Panc1 (cell line): ENCODE results near the gene PGC. TPM values are rescaled to one million over a fixed set of nuclear protein-coding genes. Genes with fewer than 3 reads are reported as not detected.

ENCODE experiments used
- ATAC-seq: fragments of 200-7000 bp; cut with Tn5 transposase; 2 replicates; pipeline ENCODE4 v1.9.1; 2020; ENCODE audit warnings: mild to moderate bottlenecking, moderate library complexity
- BruUV-seq: library from RNA; stranded (reverse); fragments of 400-500 nt; replicated peaks from 2 replicates; lab custom pipeline; 2021; lab: Mats Ljungman, UMichigan
- CTCF ChIA-PET: fragments of 300-600 bp; sonication (Branson Sonifier 250); formaldehyde crosslinking; loops from one replicate; lab custom pipeline; 2022; ENCODE audit warnings: antibody characterized with exemption; lab: Charles Lee
- POLR2A ChIA-PET: fragments of 300-600 bp; sonication (Branson Sonifier 250); formaldehyde crosslinking; loops from one replicate; lab custom pipeline; 2022; ENCODE audit warnings: antibody characterized with exemption; lab: Charles Lee
- DNase-seq: peaks from one replicate; pipeline ENCODE4 v3.0.0-alpha.2; 2010; ENCODE audit warnings: low read depth, low spot score
- H3K27ac ChIP-seq: 2 replicates; pipeline ENCODE4 v1.5.1; 2011; ENCODE audit warnings: mild to moderate bottlenecking, low read length, inconsistent platforms
- H3K27me3 ChIP-seq: fragments of 200-500 bp; sonication (Bioruptor generic); 2 replicates; pipeline ENCODE4 v1.6.0; 2014; ENCODE audit warnings: low read length, inconsistent platforms; ENCODE audit not compliant: control insufficient read depth, insufficient read depth
- H3K36me3 ChIP-seq: fragments of 200-500 bp; sonication (Bioruptor generic); 2 replicates; pipeline ENCODE4 v1.5.1; 2014; ENCODE audit warnings: inconsistent platforms, mild to moderate bottlenecking, low read length, moderate library complexity; ENCODE audit not compliant: control insufficient read depth, insufficient read depth
- H3K4me1 ChIP-seq: 2 replicates; pipeline ENCODE4 v1.5.1; 2011; ENCODE audit warnings: inconsistent platforms, mild to moderate bottlenecking, low read length, moderate library complexity; ENCODE audit not compliant: control insufficient read depth, insufficient read depth
- H3K4me3 ChIP-seq, 2 experiments: 2 replicates each; pipeline ENCODE4 v1.5.1; 2011 to 2012; ENCODE audit warnings: low read depth in 2 of 2, low read length in 2 of 2, mild to moderate bottlenecking in 2 of 2, inconsistent platforms in 1 of 2, moderate library complexity in 1 of 2
- H3K9me3 ChIP-seq: fragments of 200-500 bp; sonication (Bioruptor generic); 2 replicates; pipeline ENCODE4 v1.5.1; 2014; ENCODE audit warnings: low read depth, mild to moderate bottlenecking, inconsistent platforms, low read length, moderate library complexity; ENCODE audit not compliant: control insufficient read depth, insufficient read depth
- POLR2AphosphoS5 ChIP-seq: IDR thresholded peaks from 2 replicates; pipeline ENCODE4 v1.6.1; 2012; ENCODE audit warnings: mild to moderate bottlenecking, low read depth, low read length, moderate library complexity
- SIN3A ChIP-seq: IDR thresholded peaks from 2 replicates; pipeline ENCODE4 v1.6.1; 2012; ENCODE audit warnings: low read depth, mild to moderate bottlenecking, low read length, moderate library complexity, borderline replicate concordance; ENCODE audit not compliant: insufficient read depth
- TCF7L2 ChIP-seq: IDR thresholded peaks from 2 replicates; pipeline ENCODE4 v1.6.1; 2011; ENCODE audit warnings: mild to moderate bottlenecking, low read depth, low read length, inconsistent platforms
- in situ Hi-C: cut with HindIII; loops from 2 replicates; pipeline ENCODE4 v1.10.0; 2016; ENCODE audit warnings: low sequenced_read_pairs, low pct_unique_long_range_greater_than_20kb
- intact Hi-C: fragments of 100-400 bp; cut with micrococcal nuclease; formaldehyde crosslinking; loops from one replicate; pipeline ENCODE4 v1.10.0; 2022; ENCODE audit not compliant: unreplicated experiment
- total RNA-seq: library from RNA; stranded (reverse); gene quantifications from one replicate; pipeline ENCODE4 v1.2.1, GENCODE V29; 2021; ENCODE audit not compliant: unreplicated experiment
- TF ChIP-seq, protein P1 (sequence below): fragments of 450-650 bp; IDR thresholded peaks from 2 replicates; pipeline ENCODE4 v1.5.1; 2017; ENCODE audit warnings: mild to moderate bottlenecking
- TF ChIP-seq, protein P2 (sequence below), 2 experiments: IDR thresholded peaks; 2 replicates each; pipeline ENCODE4 v1.6.1; 2011 to 2012; ENCODE audit warnings: low read depth in 2 of 2, control low read depth in 1 of 2, low read length in 1 of 2, mild to moderate bottlenecking in 1 of 2, moderate library complexity in 1 of 2; ENCODE audit not compliant: insufficient read depth in 1 of 2

Gene PGC
- total RNA-seq, 1 experiment from 2014 or later, result 0.18 TPM

DNA sequence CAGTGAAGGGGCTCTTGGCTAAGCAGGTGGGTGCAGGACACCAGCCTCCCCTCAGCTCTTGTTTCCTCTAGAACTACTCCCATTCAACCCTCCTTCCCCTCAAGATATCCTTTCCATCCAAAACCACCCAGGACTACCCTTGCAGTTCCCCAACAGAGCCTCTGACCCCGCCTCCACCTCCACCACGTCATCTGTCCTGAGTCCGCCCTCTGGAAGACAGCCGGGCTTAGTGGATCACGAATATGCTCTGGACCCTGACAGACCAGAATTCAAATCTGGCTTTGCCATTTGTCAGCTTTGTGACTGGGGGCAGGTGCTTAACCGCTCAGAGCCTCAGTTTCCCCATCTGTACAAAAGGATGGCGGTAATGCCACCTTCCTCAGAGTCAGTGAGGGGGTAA is 43.2 kb downstream of the PGC start:
- no peaks in the 10 kb centered on the region for H3K9me3 ChIP-seq
- no peaks in the 10 kb centered on the region for H3K27me3 ChIP-seq
- H3K36me3 ChIP-seq, result no peaks in the 10 kb centered on the region
- H3K4me1 ChIP-seq, result peaks cover 3% of the 10 kb centered on the region
- ChIA-PET CTCF (no interaction called here), POLR2A (interaction anchor here (0.6 kb wide), 1 partner anchor 282 kb away, joined by 3 read pairs; no protein-coding TSS in a partner anchor)
- no peak overlapping the region for H3K4me3 ChIP-seq
- no peak for DNase-seq
- intact Hi-C loops (no loop called here), in situ Hi-C loops (no loop called here)
- TF ChIP-seq, protein P1, sequence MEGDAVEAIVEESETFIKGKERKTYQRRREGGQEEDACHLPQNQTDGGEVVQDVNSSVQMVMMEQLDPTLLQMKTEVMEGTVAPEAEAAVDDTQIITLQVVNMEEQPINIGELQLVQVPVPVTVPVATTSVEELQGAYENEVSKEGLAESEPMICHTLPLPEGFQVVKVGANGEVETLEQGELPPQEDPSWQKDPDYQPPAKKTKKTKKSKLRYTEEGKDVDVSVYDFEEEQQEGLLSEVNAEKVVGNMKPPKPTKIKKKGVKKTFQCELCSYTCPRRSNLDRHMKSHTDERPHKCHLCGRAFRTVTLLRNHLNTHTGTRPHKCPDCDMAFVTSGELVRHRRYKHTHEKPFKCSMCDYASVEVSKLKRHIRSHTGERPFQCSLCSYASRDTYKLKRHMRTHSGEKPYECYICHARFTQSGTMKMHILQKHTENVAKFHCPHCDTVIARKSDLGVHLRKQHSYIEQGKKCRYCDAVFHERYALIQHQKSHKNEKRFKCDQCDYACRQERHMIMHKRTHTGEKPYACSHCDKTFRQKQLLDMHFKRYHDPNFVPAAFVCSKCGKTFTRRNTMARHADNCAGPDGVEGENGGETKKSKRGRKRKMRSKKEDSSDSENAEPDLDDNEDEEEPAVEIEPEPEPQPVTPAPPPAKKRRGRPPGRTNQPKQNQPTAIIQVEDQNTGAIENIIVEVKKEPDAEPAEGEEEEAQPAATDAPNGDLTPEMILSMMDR, result no peak
- no peak for TF ChIP-seq POLR2AphosphoS5
- no peak for TF ChIP-seq TCF7L2
- TF ChIP-seq, protein P2, sequence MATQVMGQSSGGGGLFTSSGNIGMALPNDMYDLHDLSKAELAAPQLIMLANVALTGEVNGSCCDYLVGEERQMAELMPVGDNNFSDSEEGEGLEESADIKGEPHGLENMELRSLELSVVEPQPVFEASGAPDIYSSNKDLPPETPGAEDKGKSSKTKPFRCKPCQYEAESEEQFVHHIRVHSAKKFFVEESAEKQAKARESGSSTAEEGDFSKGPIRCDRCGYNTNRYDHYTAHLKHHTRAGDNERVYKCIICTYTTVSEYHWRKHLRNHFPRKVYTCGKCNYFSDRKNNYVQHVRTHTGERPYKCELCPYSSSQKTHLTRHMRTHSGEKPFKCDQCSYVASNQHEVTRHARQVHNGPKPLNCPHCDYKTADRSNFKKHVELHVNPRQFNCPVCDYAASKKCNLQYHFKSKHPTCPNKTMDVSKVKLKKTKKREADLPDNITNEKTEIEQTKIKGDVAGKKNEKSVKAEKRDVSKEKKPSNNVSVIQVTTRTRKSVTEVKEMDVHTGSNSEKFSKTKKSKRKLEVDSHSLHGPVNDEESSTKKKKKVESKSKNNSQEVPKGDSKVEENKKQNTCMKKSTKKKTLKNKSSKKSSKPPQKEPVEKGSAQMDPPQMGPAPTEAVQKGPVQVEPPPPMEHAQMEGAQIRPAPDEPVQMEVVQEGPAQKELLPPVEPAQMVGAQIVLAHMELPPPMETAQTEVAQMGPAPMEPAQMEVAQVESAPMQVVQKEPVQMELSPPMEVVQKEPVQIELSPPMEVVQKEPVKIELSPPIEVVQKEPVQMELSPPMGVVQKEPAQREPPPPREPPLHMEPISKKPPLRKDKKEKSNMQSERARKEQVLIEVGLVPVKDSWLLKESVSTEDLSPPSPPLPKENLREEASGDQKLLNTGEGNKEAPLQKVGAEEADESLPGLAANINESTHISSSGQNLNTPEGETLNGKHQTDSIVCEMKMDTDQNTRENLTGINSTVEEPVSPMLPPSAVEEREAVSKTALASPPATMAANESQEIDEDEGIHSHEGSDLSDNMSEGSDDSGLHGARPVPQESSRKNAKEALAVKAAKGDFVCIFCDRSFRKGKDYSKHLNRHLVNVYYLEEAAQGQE (IDR thresholded peaks at IDR 0.05; ENCODE audit: insufficient read depth in 1 of 2, low read depth in 2 of 2, low read length in 1 of 2), result no peak
- TF ChIP-seq SIN3A, result no peak
- BruUV-seq, result no TSS peak
- no peak for ATAC-seq
- no peak overlapping the region for H3K27ac ChIP-seq

DNA sequence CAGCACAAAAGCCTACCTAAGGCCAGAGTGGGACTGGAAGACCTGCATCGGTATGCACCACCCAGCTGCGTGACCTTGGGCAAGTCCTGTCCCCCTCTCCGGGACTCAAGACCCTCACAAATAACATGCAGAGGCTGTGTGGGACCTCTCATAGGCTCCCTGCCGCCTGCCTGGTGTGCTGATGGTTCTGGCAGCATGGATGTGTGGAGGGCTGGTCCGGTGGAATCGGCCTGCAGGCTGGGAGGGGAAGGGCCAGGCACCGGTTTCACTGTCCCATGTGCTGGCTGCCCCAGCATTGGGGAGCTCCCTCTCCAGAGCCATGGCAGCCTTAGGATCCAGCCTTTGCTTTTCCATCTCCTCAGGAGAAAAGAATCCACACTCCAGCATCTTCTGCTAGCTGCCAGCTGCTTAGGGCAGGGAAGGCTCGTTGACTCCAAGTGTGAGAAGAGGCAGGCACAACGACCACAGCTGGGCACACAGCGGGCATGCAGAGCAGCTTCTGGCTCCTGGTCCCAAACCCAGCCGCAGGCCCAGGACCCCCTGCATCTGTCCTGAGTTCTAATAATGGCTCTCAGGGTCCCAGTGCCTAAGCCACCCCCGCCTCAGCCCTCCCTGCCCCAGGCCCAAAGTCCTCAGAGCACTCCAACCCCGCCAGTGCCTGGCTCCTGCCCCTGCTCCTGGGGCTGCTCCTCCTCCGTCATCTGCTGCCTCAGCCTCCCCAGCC is 44.3 kb downstream of the PGC start:
- no peak for DNase-seq
- Histone ChIP-seq H3K36me3 (no peaks in the 10 kb centered on the region), H3K27ac (no peak overlapping the region), H3K27me3 (no peaks in the 10 kb centered on the region), H3K4me1 (peaks cover 3% of the 10 kb centered on the region), H3K4me3 (no peak overlapping the region), H3K9me3 (no peaks in the 10 kb centered on the region)
- in situ Hi-C loops, result no loop called here
- POLR2A ChIA-PET, result no interaction called here
- no TSS peak for BruUV-seq
- CTCF ChIA-PET, result no interaction called here
- TF ChIP-seq, protein P1, result no peak
- TF ChIP-seq TCF7L2 (no peak), SIN3A (no peak), POLR2AphosphoS5 (no peak)
- TF ChIP-seq, protein P2 (IDR thresholded peaks at IDR 0.05; ENCODE audit: insufficient read depth in 1 of 2, low read depth in 2 of 2, low read length in 1 of 2), result no peak
- intact Hi-C loops, result no loop called here
- ATAC-seq, result no peak
